Stimulated activated naive CD8-positive, alpha-beta T cell treated with anti-CD3 and anti-CD28 coated beads, Interleukin-15, Interleukin-2, amounts not matched to agents 100 U/mL and 50 U/mL, for 24 hours (primary cell): Measurements from ENCODE around the gene DNAJA4.
"Not testable (repeated sequence)": the region's sequence is repeated elsewhere in the genome, so short reads cannot be mapped to it uniquely, and the experiment has no call there.

Experiments used
- ATAC-seq: fragments of 150-1000 bp; cut with Tn5 transposase; one replicate; pipeline ENCODE4 v1.10.0; 2021
- DNase-seq: peaks from one replicate; pipeline ENCODE4 v3.0.0; 2021

Gene DNAJA4

DNA sequence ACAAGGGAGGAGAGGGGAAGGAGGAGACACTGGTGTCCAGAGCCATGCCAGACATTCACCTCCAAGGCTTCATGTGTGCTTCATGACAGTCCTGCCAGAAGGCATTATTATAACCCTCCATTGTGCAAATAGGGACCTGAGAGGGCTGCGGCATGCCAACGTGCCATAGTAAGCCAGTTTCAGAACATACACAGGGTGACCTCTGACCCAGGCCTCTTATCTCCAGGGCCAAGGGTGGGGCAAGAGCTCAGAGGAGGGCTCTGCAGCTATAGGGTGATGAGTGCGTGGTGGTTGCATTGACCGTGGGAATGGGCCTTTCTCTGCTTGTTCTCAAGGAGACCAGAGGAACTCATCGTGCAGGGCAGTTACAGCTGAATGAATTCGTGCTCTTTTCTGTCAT lies 20.3 kb upstream of the DNAJA4 start:
- ATAC-seq: no peak
- DNase-seq: no peak

DNA sequence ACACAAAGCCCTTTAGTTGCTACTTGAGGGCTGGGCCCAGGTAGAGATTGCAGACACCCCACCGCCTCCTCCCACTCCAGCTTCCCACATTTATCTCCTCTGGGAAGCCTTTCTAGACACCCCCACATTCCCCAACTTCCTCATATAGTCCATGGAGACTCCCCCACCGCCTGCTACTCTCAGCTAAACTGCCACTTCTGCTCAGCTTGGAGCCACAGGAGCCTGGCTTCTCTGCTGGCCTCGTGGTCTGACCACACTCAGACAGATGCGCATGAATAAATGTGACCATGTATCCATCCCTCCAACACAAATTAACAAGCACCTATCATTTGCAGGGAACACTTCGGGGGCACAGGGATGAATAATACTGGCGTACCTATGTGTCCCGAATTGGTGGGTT lies 19.5 kb upstream of the DNAJA4 start:
- DNase-seq (no peak), ATAC-seq (no peak)

DNA sequence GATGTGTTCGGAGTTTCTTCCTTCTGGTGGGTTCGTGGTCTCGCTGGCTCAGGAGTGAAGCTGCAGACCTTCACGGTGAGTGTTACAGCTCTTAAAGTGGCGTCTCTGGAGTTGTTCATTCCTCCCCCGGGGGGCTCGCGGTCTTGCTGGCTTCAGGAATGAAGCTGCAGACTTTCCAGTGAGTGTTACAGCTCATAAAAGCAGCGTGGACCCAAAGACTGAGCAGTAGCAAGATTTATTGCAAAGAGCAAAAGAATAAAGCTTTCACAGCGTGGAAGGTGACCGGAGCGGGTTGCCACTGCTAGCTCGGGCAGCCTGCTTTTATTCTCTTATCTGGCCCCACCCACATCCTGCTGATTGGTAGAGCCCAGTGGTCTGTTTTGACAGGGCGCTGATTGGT lies 19.0 kb upstream of the DNAJA4 start:
- DNase-seq, ATAC-seq: not testable (repeated sequence)

DNA sequence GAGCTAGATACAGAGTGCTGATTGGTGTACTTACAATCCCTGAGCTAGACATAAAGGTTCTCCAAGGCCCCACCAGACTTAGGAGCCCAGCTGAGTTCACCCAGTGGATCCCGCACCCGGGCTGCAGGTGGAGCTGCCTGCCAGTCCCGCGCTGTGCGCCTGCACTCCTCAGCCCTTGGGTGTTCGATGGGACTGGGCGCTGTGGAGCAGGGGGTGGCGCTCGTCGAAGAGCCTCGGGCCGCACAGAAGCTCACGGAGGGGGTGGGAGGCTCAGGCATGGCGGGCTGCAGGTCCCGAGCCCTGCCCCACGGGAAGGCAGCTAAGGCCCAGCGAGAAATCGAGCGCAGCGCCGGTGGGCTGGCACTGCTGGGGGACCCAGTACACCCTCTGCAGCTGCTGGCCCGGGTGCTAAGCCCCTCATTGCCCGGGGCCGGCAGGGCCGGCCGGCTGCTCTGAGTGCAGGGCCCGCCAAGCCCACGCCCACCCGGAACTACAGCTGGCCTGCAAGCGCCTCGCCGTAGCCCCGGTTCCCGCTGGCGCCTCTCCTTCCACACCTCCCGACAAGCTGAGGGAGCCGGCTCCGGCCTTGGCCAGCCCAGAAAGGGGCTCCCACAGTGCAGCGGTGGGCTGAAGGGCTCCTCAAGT lies 18.3 kb upstream of the DNAJA4 start:
- ATAC-seq, DNase-seq: not testable (repeated sequence)

DNA sequence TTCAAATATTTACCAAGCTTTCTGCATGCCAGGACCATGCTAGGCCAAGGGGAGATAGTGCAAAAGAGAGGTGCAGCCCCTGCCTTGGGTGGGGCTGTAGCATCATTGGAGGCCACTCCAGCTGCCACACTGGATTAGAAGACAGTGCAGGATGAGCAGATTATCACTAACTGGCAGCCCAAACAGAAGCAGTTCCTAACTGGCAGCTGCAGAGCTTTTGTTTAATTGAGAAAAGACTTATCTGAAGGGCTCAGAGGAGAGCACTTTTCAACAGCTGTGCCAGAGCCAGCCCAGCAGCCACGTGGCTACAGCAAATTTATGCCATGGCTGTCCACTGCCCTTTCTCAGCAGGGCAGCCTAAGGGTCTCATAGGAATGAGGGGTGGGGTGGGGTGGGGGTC lies 16.5 kb upstream of the DNAJA4 start:
- DNase-seq (no peak), ATAC-seq (no peak)

DNA sequence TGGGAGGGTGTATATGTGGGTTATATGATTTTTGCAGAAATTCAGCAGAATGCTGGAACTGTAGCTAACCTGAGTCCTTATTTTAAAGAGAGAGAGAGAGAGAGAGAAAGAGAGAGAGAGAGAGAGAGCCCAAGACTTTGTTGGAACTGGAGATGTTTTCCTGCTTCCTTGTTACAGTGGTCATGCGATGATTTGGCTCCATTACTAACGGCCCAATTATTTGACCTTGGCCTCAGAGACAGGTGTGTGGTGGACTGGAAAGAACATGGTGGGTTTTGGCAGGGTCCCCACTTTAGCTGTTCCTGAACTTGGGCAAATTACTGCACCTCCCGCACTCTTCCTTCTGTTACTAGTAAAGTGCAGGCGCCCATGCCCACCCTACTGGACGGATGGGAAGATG lies 15.2 kb upstream of the DNAJA4 start:
- ATAC-seq: no peak
- no peak for DNase-seq

DNA sequence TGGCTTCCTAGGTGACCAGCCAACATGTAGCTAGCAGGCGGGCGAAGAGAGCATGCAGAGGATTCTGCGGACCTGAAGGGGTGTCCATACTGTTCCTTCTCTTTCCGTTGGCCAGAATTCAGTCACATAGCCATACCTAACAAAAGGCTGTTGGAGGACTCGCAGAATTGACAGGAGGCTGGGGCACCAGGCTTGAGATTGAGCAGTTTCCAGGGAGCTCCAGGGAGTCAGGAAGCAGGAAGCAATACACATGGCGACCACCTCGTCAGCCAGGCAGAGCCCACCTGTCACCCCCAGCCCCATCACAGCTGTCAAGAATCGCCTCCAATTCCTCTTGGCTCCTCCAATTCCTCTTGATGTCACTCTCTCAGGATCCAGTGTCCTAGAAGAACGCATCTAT lies 13.2 kb upstream of the DNAJA4 start:
- ATAC-seq (no peak), DNase-seq (no peak)

DNA sequence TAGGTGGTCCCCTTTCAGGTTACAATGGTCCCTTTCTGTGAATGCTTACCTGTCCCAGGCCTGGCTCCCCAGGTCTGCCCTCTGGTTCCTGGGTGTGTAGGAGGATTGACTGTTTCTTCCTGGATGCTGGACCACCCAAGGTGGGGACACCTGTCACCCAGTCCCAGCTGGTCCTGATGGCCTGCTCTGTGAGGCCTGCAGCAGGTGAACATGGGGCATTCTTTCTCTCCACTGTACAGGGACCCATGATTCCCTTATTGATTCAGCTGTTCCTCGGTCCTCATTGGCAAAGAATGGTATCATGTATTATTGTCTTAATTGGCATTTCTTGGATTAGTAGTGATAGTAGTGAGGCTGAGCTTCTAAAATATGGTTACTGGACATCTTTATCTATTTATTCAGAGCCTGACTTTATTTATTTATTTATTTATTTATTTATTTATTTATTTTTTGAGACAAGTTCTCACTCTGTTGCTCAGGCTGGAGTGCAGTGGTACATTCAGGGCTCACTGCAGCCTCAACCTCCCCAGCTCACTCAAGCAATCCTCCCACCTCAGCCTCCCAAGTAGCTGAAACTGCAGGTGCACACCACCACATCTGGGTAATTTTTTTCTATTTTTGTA lies 8.8 kb upstream of the DNAJA4 start:
- ATAC-seq (no peak), DNase-seq (no peak)

DNA sequence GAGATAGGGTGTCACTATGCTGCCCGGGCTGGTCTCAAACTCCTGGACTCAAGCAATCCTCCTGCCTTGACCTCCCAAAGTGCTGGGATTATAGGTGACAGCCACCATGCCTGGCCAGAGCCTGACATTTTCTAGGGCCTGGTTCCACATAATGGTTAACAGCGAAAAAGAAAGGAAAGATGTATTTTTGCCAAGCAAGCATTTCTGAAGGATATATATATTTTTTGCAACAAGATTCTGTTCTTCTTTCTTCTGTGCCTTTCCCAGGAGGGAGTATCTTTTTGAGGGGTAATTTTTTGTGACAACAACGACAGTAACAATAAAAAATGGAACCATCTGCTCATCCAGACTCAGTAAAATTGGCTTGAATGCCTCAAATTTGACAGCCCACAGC lies 8.3 kb upstream of the DNAJA4 start:
- ATAC-seq: no peak

DNA sequence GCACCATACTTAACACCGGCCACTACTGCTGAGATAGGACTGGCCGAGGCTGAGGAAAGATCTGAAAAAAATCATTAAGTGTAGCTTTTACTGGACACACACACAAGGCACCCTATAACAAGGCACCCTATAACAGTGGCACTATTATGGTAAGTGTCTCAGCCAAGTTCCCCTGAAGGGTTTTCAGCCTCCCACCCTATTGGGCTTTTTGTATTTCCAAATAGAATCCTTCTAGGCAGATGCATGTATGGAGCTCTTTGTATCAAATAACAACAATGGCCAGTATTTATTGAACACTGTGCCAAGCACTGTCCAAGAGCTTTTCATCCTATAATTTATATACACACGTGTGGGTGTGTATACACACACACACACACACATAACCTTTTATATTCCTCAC lies 6.7 kb upstream of the DNAJA4 start:
- DNase-seq (no peak), ATAC-seq (no peak)

More for the DNA sequence above, 8.3 kb upstream of the DNAJA4 start:
- no peak for DNase-seq

DNA sequence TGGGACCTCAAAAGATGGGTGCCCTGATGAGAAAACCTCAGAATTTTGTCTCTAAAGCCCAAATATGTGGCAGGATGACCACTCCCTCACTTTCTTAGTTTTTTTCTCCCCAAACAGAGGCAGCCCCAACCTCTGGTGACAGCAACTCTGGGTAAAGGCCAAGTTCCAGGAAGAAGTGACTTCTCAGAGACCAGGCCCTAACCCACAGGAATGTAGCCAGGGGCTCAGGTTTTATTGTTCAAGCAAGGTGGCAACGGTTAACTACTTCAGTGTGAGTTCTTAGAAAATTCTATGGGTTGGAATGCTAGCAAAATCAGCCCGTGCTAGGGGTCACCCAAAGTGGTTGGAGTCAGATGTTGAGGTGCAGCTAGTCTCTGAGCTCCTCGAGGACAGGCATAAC lies 5.1 kb upstream of the DNAJA4 start:
- DNase-seq (no peak), ATAC-seq (no peak)

DNA sequence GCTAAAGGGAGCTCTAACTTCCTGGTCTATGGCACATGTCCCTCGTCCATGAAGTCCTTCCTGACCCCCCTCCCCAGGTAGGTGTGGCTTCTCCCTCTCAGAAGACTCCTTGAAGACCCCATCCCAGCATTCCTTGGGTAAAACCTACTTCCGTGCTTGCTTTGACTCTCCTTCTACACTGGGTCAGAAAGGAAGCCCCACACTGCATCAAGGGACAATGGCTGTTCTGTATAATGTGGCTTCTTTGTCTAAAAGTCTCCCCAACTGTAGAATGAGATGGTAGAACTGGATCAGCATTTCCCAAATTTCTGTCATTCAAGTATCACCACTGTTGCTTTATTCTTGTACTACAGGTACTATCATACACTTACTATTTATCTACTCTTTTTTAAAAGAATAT lies 3.9 kb upstream of the DNAJA4 start:
- DNase-seq (no peak), ATAC-seq (no peak)

DNA sequence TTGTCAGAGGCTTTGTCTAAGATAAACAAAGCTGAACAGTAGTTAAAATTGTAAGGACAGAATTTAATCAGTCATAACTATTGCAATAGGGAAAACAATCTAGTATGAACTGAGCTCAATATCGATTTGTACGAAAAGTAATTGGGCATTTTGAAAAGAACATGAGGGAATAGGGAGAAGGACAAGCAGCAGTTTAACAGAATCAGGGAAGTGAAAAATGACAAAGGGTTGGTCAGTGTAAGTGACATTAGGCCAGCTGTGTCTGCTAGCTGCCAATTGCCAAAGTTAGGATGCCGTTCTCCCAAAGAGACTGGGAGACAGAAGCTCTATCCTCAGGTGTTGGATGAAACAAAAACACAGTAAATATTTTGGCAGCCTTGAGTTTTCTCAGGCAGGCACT lies 3.3 kb upstream of the DNAJA4 start:
- DNase-seq (no peak), ATAC-seq (no peak)

DNA sequence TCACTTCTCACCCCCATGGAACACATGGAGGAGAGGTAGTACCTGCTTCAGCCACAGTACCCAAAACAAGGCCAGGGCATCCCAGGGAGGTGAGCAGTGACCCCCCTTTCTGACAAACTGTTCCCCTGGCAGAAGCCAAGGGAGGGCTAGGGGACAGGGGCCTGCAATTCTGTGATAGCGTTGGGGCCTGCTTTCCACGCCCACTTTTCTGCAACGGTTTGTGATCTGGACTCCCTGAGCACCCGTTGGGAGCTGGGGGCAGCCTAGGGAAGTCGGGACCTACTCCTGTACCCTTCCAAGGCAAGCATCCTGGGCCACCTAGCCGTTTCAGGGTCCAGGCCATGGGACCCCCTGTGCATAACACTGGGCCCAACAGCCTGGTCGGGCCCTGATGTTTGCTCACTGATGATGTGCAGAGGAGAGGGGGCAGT lies 996 bp upstream of the DNAJA4 start:
- no peak for ATAC-seq

DNA sequence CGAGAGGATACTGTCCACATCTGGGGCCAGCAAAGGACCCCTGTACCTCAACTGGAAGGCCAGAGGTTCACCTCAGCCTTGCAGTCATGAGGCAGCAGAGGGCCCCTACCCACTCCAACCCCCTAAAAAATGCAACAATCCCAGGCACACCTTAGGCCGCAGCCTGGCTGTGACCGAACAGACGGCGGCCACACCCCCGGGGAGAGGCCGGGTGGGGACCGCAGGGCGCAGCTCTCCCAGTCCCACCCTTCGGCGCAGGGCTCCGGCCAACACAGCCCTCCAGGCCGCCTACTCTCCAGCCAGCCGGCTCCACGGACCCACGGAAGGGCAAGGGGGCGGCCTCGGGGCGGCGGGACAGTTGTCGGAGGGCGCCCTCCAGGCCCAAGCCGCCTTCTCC lies 457 bp upstream of the DNAJA4 start:
- ATAC-seq (peak; percentile 2), DNase-seq (peak; percentile 11)

More for the DNA sequence above, 996 bp upstream of the DNAJA4 start:
- DNase-seq: no peak

DNA sequence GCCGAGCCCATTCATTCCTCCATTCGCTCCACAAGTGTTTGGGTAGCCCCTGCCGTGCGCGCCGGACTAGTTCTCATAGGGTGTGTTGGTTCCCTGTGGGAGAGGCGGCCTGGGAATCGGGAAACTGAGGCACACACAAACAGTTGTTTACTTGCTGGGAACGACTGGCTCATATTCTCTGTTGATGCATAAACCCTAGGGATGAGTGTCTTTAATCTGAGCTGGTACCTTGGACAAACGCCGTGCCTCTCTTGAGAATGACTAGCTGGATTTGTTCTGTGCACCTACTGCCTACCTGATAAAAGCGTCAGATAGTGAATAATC lies 737 bp downstream of the DNAJA4 start:
- no peak for DNase-seq
- no peak for ATAC-seq

DNA sequence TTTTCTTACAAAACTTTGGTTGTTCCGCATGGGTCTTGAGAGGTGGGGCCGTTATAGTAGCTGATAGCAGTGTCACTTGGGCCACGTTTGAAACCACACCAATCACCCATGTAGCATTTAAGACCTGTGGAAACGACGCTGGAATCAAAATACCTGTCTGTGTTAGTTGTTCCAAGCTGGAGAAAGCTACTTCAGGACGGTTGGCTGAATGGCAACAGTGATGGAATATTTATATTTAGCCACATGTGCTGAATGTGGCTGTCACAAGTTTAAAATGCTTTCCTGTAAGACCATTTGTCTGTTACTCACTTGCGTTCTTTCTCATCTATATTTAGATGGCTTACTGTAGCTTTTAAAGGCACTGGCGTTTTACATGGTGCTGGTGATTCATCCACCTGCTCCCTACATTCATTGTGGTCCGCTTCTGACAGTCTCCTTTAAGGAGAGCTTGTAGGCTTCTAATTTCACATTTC lies 1.4 kb downstream of the DNAJA4 start:
- DNase-seq (no peak), ATAC-seq (peak; percentile 25)

DNA sequence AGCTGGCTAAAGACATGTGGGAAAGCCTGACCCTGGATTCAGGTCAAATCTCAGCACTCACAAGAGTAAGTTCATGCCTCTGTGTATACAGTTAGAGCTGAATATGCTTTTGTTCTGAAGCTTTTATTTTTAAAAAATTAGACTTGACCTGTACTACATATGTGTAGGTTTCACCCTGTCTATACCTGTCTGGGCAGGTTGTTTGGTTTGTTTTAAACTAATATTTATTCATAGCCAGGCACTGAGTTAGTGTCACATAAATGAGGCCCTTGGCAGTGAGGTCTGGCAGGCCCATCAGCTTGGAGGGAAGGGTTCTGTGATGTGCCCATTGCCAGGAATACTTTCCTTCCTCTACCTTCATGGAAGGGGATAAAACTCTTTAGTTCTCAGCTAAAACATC lies 1.9 kb downstream of the DNAJA4 start:
- ATAC-seq: no peak
- no peak for DNase-seq

DNA sequence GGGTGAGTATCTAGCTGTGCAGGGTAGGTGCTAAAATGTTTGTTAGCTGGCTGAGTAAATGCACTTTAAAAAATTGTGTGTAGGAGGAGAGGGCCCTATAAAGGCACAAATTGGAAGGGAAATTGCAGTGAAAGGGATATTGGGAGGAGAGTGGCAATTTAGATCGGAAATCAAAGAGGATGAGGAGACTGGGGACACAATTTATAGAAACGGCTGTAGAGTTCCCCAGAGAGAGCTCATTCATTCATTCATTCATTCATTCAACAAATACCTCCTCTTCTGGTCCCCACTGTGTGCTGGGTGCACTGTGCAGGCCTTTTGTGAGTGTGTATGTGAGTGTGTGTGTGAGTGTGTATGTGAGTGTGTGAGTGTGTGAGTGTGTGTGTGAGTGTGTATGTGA lies 2.4 kb downstream of the DNAJA4 start:
- no peak for ATAC-seq
- no peak for DNase-seq

DNA sequence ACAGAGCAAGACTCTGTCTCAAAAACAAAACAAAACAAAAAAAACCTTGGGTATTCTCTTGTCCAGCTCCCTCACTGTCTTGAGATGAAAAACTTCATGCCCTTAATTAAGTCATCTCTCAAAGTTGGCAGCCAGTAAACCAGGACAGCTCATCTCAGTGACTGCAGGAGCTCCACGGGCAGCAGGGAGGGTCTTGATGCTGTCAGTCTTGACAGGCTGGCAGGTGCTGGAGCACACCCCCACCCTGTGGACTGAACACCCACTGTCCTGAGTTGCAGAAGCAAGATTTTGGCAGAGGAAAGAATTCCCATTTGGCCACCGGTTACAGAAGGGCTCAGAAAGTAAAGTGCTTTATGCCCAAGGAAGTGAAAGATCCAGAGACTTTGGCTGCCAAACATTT lies 8.0 kb downstream of the DNAJA4 start:
- no peak for DNase-seq
- no peak for ATAC-seq

DNA sequence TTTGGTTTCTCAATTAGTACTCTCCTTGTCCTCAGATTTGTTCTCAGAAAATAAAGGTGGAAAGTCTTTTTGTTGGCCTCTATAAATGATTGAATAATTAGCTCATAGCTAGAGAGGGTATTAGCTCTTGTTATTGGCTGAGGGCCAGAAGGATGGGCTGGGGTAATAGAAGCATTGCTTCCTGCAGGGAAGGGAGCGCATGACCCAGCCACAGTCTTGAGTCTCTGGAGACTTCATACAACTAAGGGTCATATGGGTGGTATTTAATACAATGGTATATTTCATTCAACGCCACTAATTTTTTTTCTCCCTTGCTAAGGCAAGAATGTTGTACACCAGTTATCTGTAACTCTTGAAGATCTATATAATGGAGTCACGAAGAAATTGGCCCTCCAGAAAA lies 8.4 kb downstream of the DNAJA4 start:
- no peak for ATAC-seq
- no peak for DNase-seq

DNA sequence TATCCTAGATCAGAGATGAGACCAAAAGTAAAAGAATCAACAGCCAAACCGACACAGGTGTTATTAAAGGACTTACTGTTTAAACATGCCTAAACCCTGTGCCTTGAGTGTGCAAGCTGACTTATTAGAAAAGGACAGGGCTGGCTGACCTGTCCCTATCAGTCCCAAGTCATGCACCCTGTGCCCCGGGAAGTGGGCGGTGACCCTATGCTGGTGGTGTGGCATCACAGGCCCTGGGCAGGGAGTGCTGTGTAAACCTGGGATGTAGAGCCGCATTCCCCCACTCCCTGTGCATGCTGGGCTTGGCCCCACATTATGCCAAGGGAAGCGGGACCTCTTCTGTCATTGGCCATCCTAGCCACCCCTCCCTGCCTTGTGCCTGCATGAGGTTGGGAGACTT lies 10.6 kb downstream of the DNAJA4 start:
- no peak for ATAC-seq

DNA sequence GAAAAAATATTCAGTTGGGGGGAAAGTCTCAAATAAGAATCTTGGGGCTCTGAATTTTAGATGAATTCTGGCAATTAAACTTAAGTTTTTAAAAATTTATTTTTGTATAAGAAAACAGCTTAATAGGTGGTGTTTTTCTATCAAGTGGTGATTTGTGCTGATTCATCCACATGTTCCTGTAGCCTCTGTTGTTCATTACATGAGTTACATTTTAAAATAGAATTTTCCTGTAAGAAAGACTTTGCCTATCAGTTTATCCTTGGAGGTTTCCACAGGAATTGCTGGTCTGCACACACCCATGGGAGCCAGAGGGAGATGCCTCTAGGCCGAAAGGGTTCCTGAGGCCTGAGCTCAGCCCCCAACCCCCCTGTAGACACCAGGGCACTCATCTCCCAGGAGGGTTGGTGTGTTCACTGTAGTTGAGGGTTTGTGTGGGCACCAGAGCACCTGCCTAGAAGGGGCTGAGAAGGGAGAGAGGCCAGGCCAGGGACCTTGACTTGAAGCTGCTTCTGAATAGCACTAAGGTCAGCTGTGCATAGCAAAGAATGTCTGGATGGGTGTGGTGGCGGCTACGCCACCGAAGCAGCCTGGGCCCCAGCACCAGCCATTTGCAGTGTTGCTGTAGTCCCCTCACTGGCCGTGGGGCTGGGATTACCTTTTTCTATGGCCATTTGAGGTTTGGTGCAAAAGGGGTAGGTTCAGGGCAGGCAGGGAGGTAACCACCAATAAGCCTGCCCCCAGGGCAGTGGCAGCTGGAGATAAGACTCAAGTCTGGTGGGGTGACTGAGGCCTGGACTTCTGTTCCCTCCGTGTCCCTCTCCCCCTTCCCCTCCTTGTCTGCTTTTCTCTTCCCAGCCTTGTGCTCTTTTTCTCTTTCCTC lies 11.9 kb downstream of the DNAJA4 start:
- ATAC-seq (peak; percentile 3), DNase-seq (no peak)

More for the DNA sequence above, 10.6 kb downstream of the DNAJA4 start:
- no peak for DNase-seq
